Right lobe of liver (tissue), 6 donors: ENCODE results near the gene ADAMTS19. TPM values are rescaled to one million over a fixed set of nuclear protein-coding genes. Genes with fewer than 3 reads are reported as not detected.

Source experiments
- ATAC-seq, 4 donors: fragments of 200-7000 bp; cut with Tn5 transposase; one replicate each; pipeline ENCODE4 v1.9.1; 2020; ENCODE audit warnings: mild to moderate bottlenecking in 4 of 4, moderate library complexity in 4 of 4
- DNase-seq, 3 donors: peaks; one replicate each; pipeline ENCODE4 v3.0.0-alpha.2; 2020
- H3K27ac ChIP-seq, 3 donors: fragments of 200-600 bp; one replicate each; pipeline ENCODE4 v1.8.0; 2022
- H3K27me3 ChIP-seq, 2 donors: fragments of 200-600 bp; one replicate each; pipeline ENCODE4 v1.8.0; 2022
- H3K36me3 ChIP-seq, 4 donors: fragments of 200-600 bp; sonication (generic) in 1 of 4; one replicate each; pipeline versions ENCODE4 v1.5.1 to v1.8.0; 2017 to 2022; ENCODE audit warnings: control low read depth in 1 of 4
- H3K4me1 ChIP-seq, 4 donors: fragments of 200-600 bp; sonication (generic) in 1 of 4; one replicate each; pipeline versions ENCODE4 v1.5.1 to v1.8.0; 2017 to 2022; ENCODE audit warnings: control low read depth in 1 of 4
- H3K4me3 ChIP-seq, 3 donors: fragments of 200-600 bp; one replicate each; pipeline ENCODE4 v1.8.0; 2022
- H3K9me3 ChIP-seq, 4 donors: fragments of 200-600 bp; sonication (generic) in 1 of 4; one replicate each; pipeline versions ENCODE4 v1.5.1 to v1.8.0; 2017 to 2022; ENCODE audit warnings: control low read depth in 1 of 4
- CTCF ChIP-seq, 4 donors: fragments of 200-600 bp in 3 of 4; fragments of 450-650 bp in 1 of 4; IDR thresholded peaks; one replicate each; pipeline versions ENCODE4 v1.5.1 to v1.8.0; 2016 to 2022; ENCODE audit warnings: antibody characterized with exemption in 4 of 4, mild to moderate bottlenecking in 2 of 4
- POLR2A ChIP-seq: fragments of 450-650 bp; IDR thresholded peaks from one replicate; pipeline ENCODE4 v1.6.1; 2017; ENCODE audit warnings: antibody characterized with exemption, mild to moderate bottlenecking
- WGBS: methylation state at CpG from one replicate; pipeline ENCODE4 v1.1.6; 2018; ENCODE audit warnings: low coverage, low lambda C conversion rate; ENCODE audit not compliant: insufficient coverage; ENCODE audit errors: missing lambda C conversion rate; 5-methylcytosine and 5-hydroxymethylcytosine counted together
- intact Hi-C, 2 donors: fragments of 100-400 bp; cut with DNase I; formaldehyde crosslinking; loops; one replicate each; pipeline versions ENCODE4 v1.11.2 to v1.14.1; 2022
- total RNA-seq, 6 experiments: library from RNA; depleted of rRNA in 2 of 6; stranded (reverse); fragments of >200 nt in 2 of 6; fragmentation: NEBNext Ultra II Directional in 3 of 6; extraction: Animal tissue kit (Norgen Biotek cat#: 25700) in 3 of 6; gene quantifications; one replicate each; pipeline versions ENCODE4 v1.1.0 to v1.2.4, GENCODE V29; 2016 to 2023
- donor health status: DM: no; HTN: yes; CAD: no.
- donor health status: DM: no; HTN: no; CAD: no.
- donor health status: DM: no; HTN: no; CAD: no.
- donor health status: DM: no; HTN: yes; CAD: no.
- donor health status: DM: no; HTN: yes; CAD: no.

Gene ADAMTS19
- total RNA-seq, 6 experiments from 2014 or later: not detected

- intact Hi-C loops: no loop called here
- Histone ChIP-seq H3K4me3 (no peak overlapping the region), H3K27me3 (no peaks in the 10 kb centered on the region), H3K36me3 (no peaks in the 10 kb centered on the region), H3K27ac (no peak overlapping the region), H3K9me3 (no peaks in the 10 kb centered on the region), H3K4me1 (no peaks in the 10 kb centered on the region)
- 44% methylated on average over 2 of the region's 2 CpGs for WGBS
- ATAC-seq (no peak), DNase-seq (no peak)
- TF ChIP-seq CTCF (IDR thresholded peaks at IDR 0.05): no peak
- no peak for TF ChIP-seq POLR2A
These were observed 196.9 kb downstream of the ADAMTS19 start for GRCh38 chr5:129656952-129657351.

DNA sequence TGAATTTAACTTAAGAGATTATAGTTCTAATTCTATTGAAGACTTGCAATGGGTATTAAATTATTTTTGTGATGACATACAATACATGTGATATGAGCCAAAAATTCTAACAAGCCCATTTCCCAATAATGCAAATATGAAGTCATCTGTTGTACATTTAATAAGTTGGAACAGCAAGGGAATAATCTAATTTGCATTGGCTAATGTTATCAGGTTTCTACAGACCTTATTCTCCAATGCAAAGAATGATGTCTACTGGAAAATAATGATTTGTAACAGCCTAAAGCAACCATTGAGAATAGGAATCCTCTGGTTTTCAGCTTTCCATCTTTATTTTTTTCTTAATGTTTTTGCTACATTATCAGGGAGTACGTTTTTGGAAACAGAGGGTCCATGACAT, 198.7 kb downstream of the ADAMTS19 start:
- DNase-seq (no peak), ATAC-seq (no peak)
- intact Hi-C loops: no loop called here
- Histone ChIP-seq H3K9me3 (no peaks in the 10 kb centered on the region), H3K27me3 (no peaks in the 10 kb centered on the region), H3K27ac (no peak overlapping the region), H3K4me1 (no peaks in the 10 kb centered on the region), H3K36me3 (no peaks in the 10 kb centered on the region), H3K4me3 (no peak overlapping the region)
- WGBS: 14% methylated on average over 1 of the region's 1 CpG
- TF ChIP-seq POLR2A (no peak), CTCF (IDR thresholded peaks at IDR 0.05) (no peak)

DNA sequence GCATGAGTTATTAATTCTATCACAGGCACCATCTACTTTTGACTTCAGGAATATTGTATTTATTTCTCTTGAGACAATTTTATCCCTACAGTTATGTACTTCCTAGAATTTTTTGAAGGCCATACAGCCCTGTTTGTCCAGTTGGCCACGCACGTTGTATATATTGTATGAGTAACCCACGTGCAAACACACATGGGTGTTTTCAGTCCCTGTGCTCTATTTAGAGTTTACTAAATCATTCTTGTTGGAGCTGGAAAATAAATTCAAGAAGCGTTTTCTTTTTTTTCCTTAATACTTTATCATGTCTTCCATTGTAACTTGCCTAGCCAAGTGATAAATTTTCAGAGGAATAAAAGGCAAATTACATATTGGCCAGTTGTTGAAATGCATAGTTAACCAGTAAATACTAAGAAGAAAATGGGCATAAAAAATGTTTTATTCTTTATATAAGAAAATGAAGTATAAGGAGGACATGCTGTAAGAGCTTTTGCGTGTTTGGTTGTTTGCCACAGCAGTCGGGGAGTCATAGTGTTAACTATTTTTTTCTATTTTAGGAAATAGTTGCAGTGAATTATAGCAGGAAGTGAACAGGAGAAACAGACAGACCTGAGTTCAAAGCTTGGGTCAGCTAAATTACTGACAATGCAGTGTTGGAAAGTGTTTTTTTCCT, 201.4 kb downstream of the ADAMTS19 start:
- no peak for TF ChIP-seq CTCF (IDR thresholded peaks at IDR 0.05)
- no peak for TF ChIP-seq POLR2A
- no peak for ATAC-seq
- WGBS: 60% methylated on average over 6 of the region's 6 CpGs

DNA sequence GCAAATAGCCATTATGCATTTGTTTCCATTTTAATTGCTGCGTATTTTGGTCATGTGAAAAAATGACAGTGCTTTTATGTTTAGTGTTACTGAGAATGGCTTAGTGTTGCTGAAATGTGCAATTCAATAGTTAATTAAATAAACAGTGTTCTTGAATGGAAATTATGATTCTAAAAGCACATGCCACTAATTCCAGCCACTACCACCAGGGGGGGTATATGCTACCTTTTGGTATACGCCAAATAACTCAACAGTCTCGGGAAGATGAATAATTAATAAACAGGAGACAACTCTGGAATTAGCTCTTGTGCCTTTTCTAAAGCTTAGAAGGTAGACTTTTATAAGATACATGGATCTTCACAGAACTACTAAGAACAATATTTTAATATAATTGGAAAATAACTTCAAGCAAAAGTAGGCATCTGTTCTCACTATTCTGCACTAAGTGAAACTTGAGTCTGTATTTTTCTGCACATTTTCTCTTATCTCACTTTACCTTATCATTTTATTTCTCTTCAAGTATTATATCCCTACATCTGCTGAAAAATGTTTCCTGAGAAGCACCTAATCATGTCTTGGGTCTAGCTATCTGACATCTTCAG, 204.3 kb downstream of the ADAMTS19 start:
- intact Hi-C loops: no loop called here
- no peak overlapping the region for H3K4me3 ChIP-seq
- ATAC-seq (peak; percentile 54 to 72 (median 66)), DNase-seq (peak in 2 of 3 donors; percentile 20 to 61)
- 19% methylated on average over 3 of the region's 3 CpGs for whole genome bisulfite sequencing
- H3K9me3 ChIP-seq: no peaks in the 10 kb centered on the region
- no peak for TF ChIP-seq POLR2A
- peak; percentile 56 to 79 (median 77) for TF ChIP-seq CTCF (IDR thresholded peaks at IDR 0.05)
- H3K27ac ChIP-seq: no peak overlapping the region
- no peaks in the 10 kb centered on the region for H3K4me1 ChIP-seq
- no peaks in the 10 kb centered on the region for H3K36me3 ChIP-seq
- H3K27me3 ChIP-seq: no peaks in the 10 kb centered on the region

More for the DNA sequence above, 201.4 kb downstream of the ADAMTS19 start:
- Histone ChIP-seq H3K4me1 (no peaks in the 10 kb centered on the region), H3K27me3 (no peaks in the 10 kb centered on the region), H3K4me3 (no peak overlapping the region), H3K9me3 (no peaks in the 10 kb centered on the region), H3K36me3 (no peaks in the 10 kb centered on the region), H3K27ac (no peak overlapping the region)
- intact Hi-C loops: no loop called here
- no peak for DNase-seq
